Activated naive CD4-positive, alpha-beta T cell treated with anti-CD3 and anti-CD28 coated beads, Interleukin-2, amount 10 ng/mL, durations not matched to agents 7 days and 5 days (primary cell): ENCODE measurements around the gene JOSD1.
A peak's percentile ranks its signal among the peaks of the same experiment; 100 is the strongest.

ENCODE experiments used
- CTCF ChIA-PET: fragments of 350-600 bp; sonication (Branson Sonifier 250); formaldehyde crosslinking; loops from one replicate; lab custom pipeline; 2021; ENCODE audit warnings: antibody characterized with exemption; lab: Charles Lee
- DNase-seq: peaks from one replicate; pipeline ENCODE4 v3.0.0-alpha.2; 2020
- H3K27ac Mint-ChIP-seq: one replicate; pipeline ENCODE4 v1.8.0; 2021; ENCODE audit warnings: mild to moderate bottlenecking, moderate library complexity, mixed read lengths
- H3K27me3 Mint-ChIP-seq: one replicate; pipeline ENCODE4 v1.8.0; 2021; ENCODE audit warnings: mild to moderate bottlenecking, mixed read lengths
- H3K36me3 Mint-ChIP-seq: one replicate; pipeline ENCODE4 v1.8.0; 2021; ENCODE audit warnings: mixed read lengths
- H3K4me1 Mint-ChIP-seq: one replicate; pipeline ENCODE4 v1.8.0; 2021; ENCODE audit warnings: mixed read lengths
- H3K4me3 Mint-ChIP-seq: one replicate; pipeline ENCODE4 v1.8.0; 2021; ENCODE audit warnings: mild to moderate bottlenecking, moderate library complexity, mixed read lengths
- H3K9me3 Mint-ChIP-seq: one replicate; pipeline ENCODE4 v1.8.0; 2021; ENCODE audit warnings: mixed read lengths

JOSD1 gene

GRCh38 chr22:38727530-38728451 is 27.0 kb upstream of the JOSD1 start:
- peaks cover 3% of the 10 kb centered on the region for H3K4me1 Mint-ChIP-seq
- CTCF ChIA-PET = no interaction called here

GRCh38 chr22:38727123-38727522 is 26.4 kb upstream of the JOSD1 start:
- Mint-ChIP-seq H3K27me3 (peaks cover 5% of the 10 kb centered on the region), H3K4me3 (no peak overlapping the region), H3K36me3 (peaks cover 79% of the 10 kb centered on the region), H3K9me3 (no peaks in the 10 kb centered on the region), H3K27ac (peak overlapping the region; percentile 2), H3K4me1 (peaks cover 3% of the 10 kb centered on the region)
- DNase-seq = peak; percentile 19
- CTCF ChIA-PET = interaction anchor here (3.0 kb wide), 1 partner anchor 9 kb away, joined by 14 read pairs; no protein-coding TSS in a partner anchor

More at GRCh38 chr22:38727530-38728451, 27.0 kb upstream of the JOSD1 start:
- H3K36me3 Mint-ChIP-seq = peaks cover 74% of the 10 kb centered on the region
- peak overlapping the region; percentile 67 for H3K27ac Mint-ChIP-seq
- no peak overlapping the region for H3K4me3 Mint-ChIP-seq
- H3K9me3 Mint-ChIP-seq = no peaks in the 10 kb centered on the region
- peak; percentile 18 for DNase-seq
- H3K27me3 Mint-ChIP-seq = peaks cover 5% of the 10 kb centered on the region

GRCh38 chr22:38725900-38726655 is 25.3 kb upstream of the JOSD1 start:
- no peaks in the 10 kb centered on the region for H3K27me3 Mint-ChIP-seq
- no peak overlapping the region for H3K4me3 Mint-ChIP-seq
- H3K36me3 Mint-ChIP-seq = peaks cover 81% of the 10 kb centered on the region
- CTCF ChIA-PET = interaction anchor here (0.8 to 3.0 kb wide), 5 partner anchors 10 to 772 kb away, joined by 3 to 14 read pairs (median 8); partner anchors contain the start of gene POLR2F
- H3K9me3 Mint-ChIP-seq = no peaks in the 10 kb centered on the region
- DNase-seq = peak; percentile 17
- peaks cover 5% of the 10 kb centered on the region for H3K4me1 Mint-ChIP-seq
- H3K27ac Mint-ChIP-seq = no peak overlapping the region

GRCh38 chr22:38724926-38725571 is 24.3 kb upstream of the JOSD1 start:
- DNase-seq = peak; percentile 58
- H3K27ac Mint-ChIP-seq = peak overlapping the region; percentile 73
- no peaks in the 10 kb centered on the region for H3K9me3 Mint-ChIP-seq
- H3K27me3 Mint-ChIP-seq = no peaks in the 10 kb centered on the region
- H3K36me3 Mint-ChIP-seq = peaks cover 75% of the 10 kb centered on the region
- H3K4me1 Mint-ChIP-seq = peaks cover 5% of the 10 kb centered on the region
- CTCF ChIA-PET = interaction anchor here (0.8 to 3.0 kb wide), 15 partner anchors 9 to 771 kb away, joined by 3 to 14 read pairs (median 5); partner anchors contain the start of genes GTPBP1 and POLR2F
- no peak overlapping the region for H3K4me3 Mint-ChIP-seq

DNA sequence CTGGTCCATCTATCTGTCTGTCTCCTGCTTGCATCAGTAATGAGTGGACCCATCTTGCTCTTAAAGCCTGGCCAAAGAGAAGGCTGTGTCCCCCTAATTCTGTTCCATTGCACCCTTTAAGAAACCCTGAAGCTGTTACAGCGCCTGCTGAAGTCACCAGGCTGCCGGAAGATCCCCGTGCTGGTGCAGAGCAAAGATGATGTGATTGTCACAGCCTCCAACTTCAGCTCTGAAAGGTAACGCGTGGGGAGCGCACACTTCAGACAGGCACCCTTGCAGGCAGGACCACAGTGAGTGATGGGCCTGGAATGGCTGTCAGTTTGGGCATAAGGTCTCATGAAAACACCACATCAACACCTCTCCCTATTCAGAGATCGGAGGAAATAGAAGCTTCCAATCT is 23.4 kb upstream of the JOSD1 start:
- H3K4me1 Mint-ChIP-seq = peaks cover 5% of the 10 kb centered on the region
- CTCF ChIA-PET = interaction anchor here (0.8 to 3.0 kb wide), 11 partner anchors 9 to 44 kb away, joined by 3 to 14 read pairs (median 5); no protein-coding TSS in a partner anchor
- H3K9me3 Mint-ChIP-seq = no peaks in the 10 kb centered on the region
- H3K27ac Mint-ChIP-seq = peak overlapping the region; percentile 9
- peak; percentile 18 for DNase-seq
- H3K36me3 Mint-ChIP-seq = peaks cover 67% of the 10 kb centered on the region
- no peaks in the 10 kb centered on the region for H3K27me3 Mint-ChIP-seq
- H3K4me3 Mint-ChIP-seq = no peak overlapping the region

DNA sequence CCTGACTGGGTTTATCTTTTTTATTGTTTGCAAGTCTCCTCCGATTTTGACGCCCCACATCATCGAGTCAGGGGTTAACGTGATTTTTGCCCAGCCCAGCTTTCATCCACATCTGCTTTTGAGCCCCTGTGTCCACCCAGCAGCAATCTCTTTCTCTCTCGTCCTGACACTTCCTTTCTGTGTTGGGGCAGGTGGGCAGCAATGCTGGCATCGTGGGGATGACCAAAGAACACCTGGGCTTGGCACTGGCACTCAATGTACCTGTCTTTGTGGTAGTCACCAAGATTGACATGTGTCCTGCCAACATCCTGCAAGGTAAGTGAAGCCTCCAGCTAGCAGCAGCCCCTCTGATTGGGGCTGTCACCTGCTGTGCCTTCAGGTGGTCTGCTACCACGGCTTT is 20.8 kb upstream of the JOSD1 start:
- Mint-ChIP-seq H3K9me3 (no peaks in the 10 kb centered on the region), H3K27ac (no peak overlapping the region), H3K4me3 (no peak overlapping the region), H3K4me1 (peaks cover 5% of the 10 kb centered on the region), H3K36me3 (peaks cover 62% of the 10 kb centered on the region), H3K27me3 (no peaks in the 10 kb centered on the region)
- CTCF ChIA-PET = interaction anchor here (1.8 kb wide), 1 partner anchor 11 kb away, joined by 5 read pairs; no protein-coding TSS in a partner anchor
- DNase-seq = no peak

DNA sequence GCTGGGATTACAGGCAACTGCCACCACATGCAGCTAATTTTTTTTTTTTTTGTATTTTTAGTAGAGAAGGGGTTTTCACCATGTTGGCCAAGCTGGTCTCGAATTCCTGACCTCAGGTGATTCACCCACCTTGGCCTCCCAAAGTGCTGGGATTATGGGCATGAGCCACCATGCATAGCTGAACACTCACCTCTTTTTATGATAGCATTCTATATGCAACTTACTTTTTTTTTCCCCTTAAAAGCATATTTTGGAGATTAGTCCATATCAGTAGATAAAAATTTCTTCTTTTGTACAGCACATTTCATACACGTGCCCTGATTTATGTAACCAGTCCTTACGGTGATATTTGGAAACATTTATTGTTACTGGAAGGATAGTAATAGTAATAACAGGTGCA is 19.6 kb upstream of the JOSD1 start:
- no peaks in the 10 kb centered on the region for H3K27me3 Mint-ChIP-seq
- no peaks in the 10 kb centered on the region for H3K9me3 Mint-ChIP-seq
- CTCF ChIA-PET = interaction anchor here (0.7 to 0.9 kb wide), 3 partner anchors 13 to 20 kb away, joined by 3 read pairs; no protein-coding TSS in a partner anchor
- peaks cover 59% of the 10 kb centered on the region for H3K36me3 Mint-ChIP-seq
- H3K4me1 Mint-ChIP-seq = peaks cover 6% of the 10 kb centered on the region
- no peak overlapping the region for H3K27ac Mint-ChIP-seq
- no peak for DNase-seq
- H3K4me3 Mint-ChIP-seq = no peak overlapping the region

- H3K36me3 Mint-ChIP-seq = peaks cover 47% of the 10 kb centered on the region
Measured at GRCh38 chr22:38719196-38719595, 18.5 kb upstream of the JOSD1 start.

GRCh38 chr22:38718414-38718813 is 17.7 kb upstream of the JOSD1 start:
- no peak for DNase-seq
- Mint-ChIP-seq H3K4me1 (peaks cover 16% of the 10 kb centered on the region), H3K27ac (no peak overlapping the region), H3K36me3 (peaks cover 40% of the 10 kb centered on the region), H3K9me3 (no peaks in the 10 kb centered on the region), H3K27me3 (no peaks in the 10 kb centered on the region), H3K4me3 (no peak overlapping the region)
- CTCF ChIA-PET = no interaction called here

More at GRCh38 chr22:38719196-38719595, 18.5 kb upstream of the JOSD1 start:
- DNase-seq = no peak
- CTCF ChIA-PET = no interaction called here
- no peak overlapping the region for H3K27ac Mint-ChIP-seq
- no peaks in the 10 kb centered on the region for H3K27me3 Mint-ChIP-seq
- H3K9me3 Mint-ChIP-seq = no peaks in the 10 kb centered on the region
- no peak overlapping the region for H3K4me3 Mint-ChIP-seq
- peaks cover 12% of the 10 kb centered on the region for H3K4me1 Mint-ChIP-seq

GRCh38 chr22:38717244-38717643 is 16.5 kb upstream of the JOSD1 start:
- Mint-ChIP-seq H3K36me3 (peaks cover 31% of the 10 kb centered on the region), H3K27ac (no peak overlapping the region), H3K9me3 (no peaks in the 10 kb centered on the region), H3K27me3 (no peaks in the 10 kb centered on the region), H3K4me3 (no peak overlapping the region), H3K4me1 (peaks cover 26% of the 10 kb centered on the region)
- DNase-seq = no peak
- CTCF ChIA-PET = interaction anchor here (1.1 kb wide), 1 partner anchor 16 kb away, joined by 4 read pairs; no protein-coding TSS in a partner anchor

DNA sequence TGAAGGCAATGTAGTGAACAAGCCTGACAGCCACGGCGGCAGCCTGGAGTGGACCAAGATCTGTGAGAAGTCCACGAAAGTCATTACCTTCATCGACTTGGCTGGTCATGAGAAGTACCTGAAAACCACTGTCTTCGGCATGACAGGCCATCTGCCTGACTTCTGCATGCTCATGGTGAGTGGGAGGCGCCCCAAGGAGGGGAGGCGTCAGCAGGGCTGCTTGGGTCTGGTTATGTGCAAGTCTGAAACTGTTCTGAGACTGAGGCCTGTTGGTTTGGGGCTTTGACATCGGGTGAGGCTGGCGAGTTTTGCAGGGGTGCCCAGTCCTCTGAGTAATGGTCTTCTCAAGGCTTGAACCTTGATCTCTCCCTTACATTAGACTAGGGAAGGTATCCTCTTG is 16.1 kb upstream of the JOSD1 start:
- peaks cover 29% of the 10 kb centered on the region for H3K4me1 Mint-ChIP-seq
- H3K36me3 Mint-ChIP-seq = peaks cover 31% of the 10 kb centered on the region
- no peaks in the 10 kb centered on the region for H3K9me3 Mint-ChIP-seq
- H3K4me3 Mint-ChIP-seq = no peak overlapping the region
- H3K27ac Mint-ChIP-seq = peak overlapping the region; percentile 60
- CTCF ChIA-PET = interaction anchor here (1.1 kb wide), 1 partner anchor 17 kb away, joined by 4 read pairs; no protein-coding TSS in a partner anchor
- no peaks in the 10 kb centered on the region for H3K27me3 Mint-ChIP-seq
- DNase-seq = no peak

DNA sequence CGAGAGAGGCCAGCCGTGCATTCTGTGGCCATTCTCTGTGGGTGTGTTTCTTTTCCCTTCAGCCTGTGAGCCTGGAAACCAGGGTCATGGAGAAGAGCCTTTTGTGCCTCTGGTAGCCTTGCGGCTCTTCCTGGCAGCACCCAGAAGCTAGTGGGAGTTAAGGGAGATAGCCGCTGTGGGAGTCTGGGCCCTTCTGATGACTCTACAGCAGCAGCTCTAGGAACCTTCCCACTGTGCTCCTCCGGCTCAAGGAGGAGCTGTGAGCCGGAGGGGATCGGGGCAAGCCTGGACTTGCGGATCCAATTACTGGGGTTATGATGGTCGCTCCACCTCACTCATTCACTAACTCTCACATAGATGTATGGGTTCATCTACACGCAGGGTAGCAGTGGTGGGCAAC is 15.5 kb upstream of the JOSD1 start:
- CTCF ChIA-PET = no interaction called here
- Mint-ChIP-seq H3K4me1 (peaks cover 27% of the 10 kb centered on the region), H3K9me3 (no peaks in the 10 kb centered on the region), H3K27ac (peak overlapping the region; percentile 2), H3K36me3 (peaks cover 28% of the 10 kb centered on the region), H3K4me3 (no peak overlapping the region), H3K27me3 (no peaks in the 10 kb centered on the region)
- no peak for DNase-seq

DNA sequence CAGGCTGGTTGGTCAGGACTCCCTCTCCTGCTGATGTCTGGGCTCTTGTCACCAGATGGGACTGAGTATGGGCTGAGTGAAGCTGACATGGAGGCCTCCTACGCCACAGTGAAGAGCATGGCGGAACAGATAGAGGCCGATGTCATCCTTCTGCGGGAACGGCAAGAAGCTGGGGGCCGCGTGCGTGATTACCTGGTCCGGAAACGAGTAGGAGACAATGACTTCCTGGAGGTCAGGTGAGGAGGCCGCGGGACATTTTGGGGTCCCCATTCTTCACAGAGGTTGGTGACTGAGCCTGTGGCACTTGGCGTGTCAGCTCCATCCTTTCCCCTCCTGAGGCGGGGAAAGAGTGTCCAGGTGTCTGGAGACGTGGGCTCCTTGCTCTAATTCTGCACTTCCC is 15.1 kb upstream of the JOSD1 start:
- CTCF ChIA-PET = interaction anchor here (1.7 kb wide), 1 partner anchor 9 kb away, joined by 5 read pairs; no protein-coding TSS in a partner anchor
- H3K4me3 Mint-ChIP-seq = no peak overlapping the region
- no peak overlapping the region for H3K27ac Mint-ChIP-seq
- peaks cover 30% of the 10 kb centered on the region for H3K36me3 Mint-ChIP-seq
- H3K4me1 Mint-ChIP-seq = peaks cover 30% of the 10 kb centered on the region
- H3K27me3 Mint-ChIP-seq = no peaks in the 10 kb centered on the region
- no peaks in the 10 kb centered on the region for H3K9me3 Mint-ChIP-seq
- DNase-seq = no peak
